WTC11 (cell line): ENCODE results near the gene SSB. TPM values are rescaled to one million over a fixed set of nuclear protein-coding genes. Genes with fewer than 3 reads are reported as not detected.
A peak's percentile ranks its signal among the peaks of the same experiment; 100 is the strongest.

Experiments used
- ATF2 ChIP-seq: sonication (generic); formaldehyde crosslinking; IDR thresholded peaks from 2 replicates; pipeline ENCODE4 v1.8.1; 2022; ENCODE audit warnings: low read depth, missing genetic modification reagents, borderline replicate concordance
- ATF6 ChIP-seq: sonication (generic); formaldehyde crosslinking; IDR thresholded peaks from 2 replicates; pipeline ENCODE4 v1.8.1; 2023; ENCODE audit warnings: mild to moderate bottlenecking, missing genetic modification reagents
- CREM ChIP-seq: sonication (generic); formaldehyde crosslinking; IDR thresholded peaks from 2 replicates; pipeline ENCODE4 v1.8.1; 2022; ENCODE audit warnings: mild to moderate bottlenecking, missing genetic modification reagents, moderate library complexity
- ESRRA ChIP-seq: sonication (generic); formaldehyde crosslinking; IDR thresholded peaks from 2 replicates; pipeline ENCODE4 v1.8.1; 2022; ENCODE audit warnings: mild to moderate bottlenecking, missing genetic modification reagents, borderline replicate concordance
- ETV6 ChIP-seq: sonication (generic); formaldehyde crosslinking; IDR thresholded peaks from 2 replicates; pipeline ENCODE4 v1.8.1; 2022; ENCODE audit warnings: mild to moderate bottlenecking, missing genetic modification reagents
- FOXJ3 ChIP-seq: sonication (generic); formaldehyde crosslinking; IDR thresholded peaks from 2 replicates; pipeline ENCODE4 v1.9.0; 2021; ENCODE audit warnings: missing genetic modification reagents, mild to moderate bottlenecking, borderline replicate concordance
- FOXK1 ChIP-seq: sonication (generic); formaldehyde crosslinking; IDR thresholded peaks from 2 replicates; pipeline ENCODE4 v1.8.0; 2022; ENCODE audit warnings: mild to moderate bottlenecking, moderate library complexity, missing genetic modification reagents
- GABPB1 ChIP-seq: sonication (generic); formaldehyde crosslinking; IDR thresholded peaks from 2 replicates; pipeline ENCODE4 v1.8.1; 2023; ENCODE audit warnings: mild to moderate bottlenecking, missing genetic modification reagents
- HMGXB4 ChIP-seq: sonication (generic); formaldehyde crosslinking; IDR thresholded peaks from 2 replicates; pipeline ENCODE4 v1.8.1; 2023; ENCODE audit warnings: mild to moderate bottlenecking, moderate library complexity, missing genetic modification reagents
- SMAD3 ChIP-seq: sonication (generic); formaldehyde crosslinking; IDR thresholded peaks from 2 replicates; pipeline ENCODE4 v1.8.0; 2022; ENCODE audit warnings: missing genetic modification reagents, mild to moderate bottlenecking, borderline replicate concordance
- SOX15 ChIP-seq: fragments of 250-450 bp; sonication (Bioruptor Pico); IDR thresholded peaks from 2 replicates; pipeline ENCODE4 v1.9.0; 2021; ENCODE audit warnings: mild to moderate bottlenecking
- SP1 ChIP-seq: sonication (generic); formaldehyde crosslinking; conservative IDR thresholded peaks from 2 replicates; pipeline ENCODE4 v1.8.1; 2022; ENCODE audit warnings: missing genetic modification reagents
- ZNF425 ChIP-seq: fragments of 250-450 bp; sonication (Bioruptor Pico); conservative IDR thresholded peaks from 2 replicates; pipeline ENCODE4 v1.9.0; 2021; ENCODE audit warnings: mild to moderate bottlenecking
- total RNA-seq: library from RNA; stranded (reverse); gene quantifications from 3 replicates; pipeline ENCODE4 v1.2.3, GENCODE V29; 2021
- TF ChIP-seq, protein P1 (sequence below): sonication (generic); formaldehyde crosslinking; IDR thresholded peaks from 2 replicates; pipeline ENCODE4 v1.8.1; 2022; ENCODE audit warnings: missing genetic modification reagents, borderline replicate concordance
- TF ChIP-seq, protein P2 (sequence below): sonication (generic); formaldehyde crosslinking; IDR thresholded peaks from 2 replicates; pipeline ENCODE4 v1.8.1; 2022; ENCODE audit warnings: low read depth, mild to moderate bottlenecking, moderate library complexity, missing genetic modification reagents, borderline replicate concordance
- TF ChIP-seq, protein P3 (sequence below): sonication (generic); formaldehyde crosslinking; IDR thresholded peaks from 2 replicates; pipeline ENCODE4 v1.8.1; 2022; ENCODE audit warnings: mild to moderate bottlenecking, missing genetic modification reagents, moderate library complexity, borderline replicate concordance
- TF ChIP-seq, protein P4 (sequence below): sonication (generic); formaldehyde crosslinking; IDR thresholded peaks from 2 replicates; pipeline ENCODE4 v1.8.0; 2022; ENCODE audit warnings: mild to moderate bottlenecking, missing genetic modification reagents
- TF ChIP-seq, protein P5 (sequence below): sonication (generic); formaldehyde crosslinking; IDR thresholded peaks from 2 replicates; pipeline ENCODE4 v1.8.1; 2023; ENCODE audit warnings: mild to moderate bottlenecking, missing genetic modification reagents, borderline replicate concordance

Gene SSB
- total RNA-seq, 1 experiment from 2014 or later = 235 TPM

- TF ChIP-seq, protein P1, sequence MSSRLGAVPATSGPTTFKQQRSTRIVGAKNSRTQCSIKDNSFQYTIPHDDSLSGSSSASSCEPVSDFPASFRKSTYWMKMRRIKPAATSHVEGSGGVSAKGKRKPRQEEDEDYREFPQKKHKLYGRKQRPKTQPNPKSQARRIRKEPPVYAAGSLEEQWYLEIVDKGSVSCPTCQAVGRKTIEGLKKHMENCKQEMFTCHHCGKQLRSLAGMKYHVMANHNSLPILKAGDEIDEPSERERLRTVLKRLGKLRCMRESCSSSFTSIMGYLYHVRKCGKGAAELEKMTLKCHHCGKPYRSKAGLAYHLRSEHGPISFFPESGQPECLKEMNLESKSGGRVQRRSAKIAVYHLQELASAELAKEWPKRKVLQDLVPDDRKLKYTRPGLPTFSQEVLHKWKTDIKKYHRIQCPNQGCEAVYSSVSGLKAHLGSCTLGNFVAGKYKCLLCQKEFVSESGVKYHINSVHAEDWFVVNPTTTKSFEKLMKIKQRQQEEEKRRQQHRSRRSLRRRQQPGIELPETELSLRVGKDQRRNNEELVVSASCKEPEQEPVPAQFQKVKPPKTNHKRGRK (CRISPR knock-in tag) = no peak
- TF ChIP-seq, protein P2, sequence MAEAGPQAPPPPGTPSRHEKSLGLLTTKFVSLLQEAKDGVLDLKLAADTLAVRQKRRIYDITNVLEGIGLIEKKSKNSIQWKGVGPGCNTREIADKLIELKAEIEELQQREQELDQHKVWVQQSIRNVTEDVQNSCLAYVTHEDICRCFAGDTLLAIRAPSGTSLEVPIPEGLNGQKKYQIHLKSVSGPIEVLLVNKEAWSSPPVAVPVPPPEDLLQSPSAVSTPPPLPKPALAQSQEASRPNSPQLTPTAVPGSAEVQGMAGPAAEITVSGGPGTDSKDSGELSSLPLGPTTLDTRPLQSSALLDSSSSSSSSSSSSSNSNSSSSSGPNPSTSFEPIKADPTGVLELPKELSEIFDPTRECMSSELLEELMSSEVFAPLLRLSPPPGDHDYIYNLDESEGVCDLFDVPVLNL (CRISPR knock-in tag) = no peak
- TF ChIP-seq SMAD3 (CRISPR knock-in tag) (peak; percentile 72; the same call in 1 of the 2 replicates), SP1 (CRISPR knock-in tag) (peak; percentile 83), ETV6 (CRISPR knock-in tag) (peak; percentile 89), GABPB1 (peak; percentile 88), FOXJ3 (CRISPR knock-in tag) (no peak), FOXK1 (CRISPR knock-in tag) (peak; percentile 92), ZNF425 (CRISPR knock-in tag) (no peak), SOX15 (CRISPR knock-in tag) (no peak), ATF2 (CRISPR knock-in tag) (no peak), HMGXB4 (CRISPR knock-in tag) (peak; percentile 99), ATF6 (CRISPR knock-in tag) (no peak), ESRRA (peak; percentile 51; the same call in 1 of the 2 replicates), CREM (peak; percentile 76)
- TF ChIP-seq, protein P3, sequence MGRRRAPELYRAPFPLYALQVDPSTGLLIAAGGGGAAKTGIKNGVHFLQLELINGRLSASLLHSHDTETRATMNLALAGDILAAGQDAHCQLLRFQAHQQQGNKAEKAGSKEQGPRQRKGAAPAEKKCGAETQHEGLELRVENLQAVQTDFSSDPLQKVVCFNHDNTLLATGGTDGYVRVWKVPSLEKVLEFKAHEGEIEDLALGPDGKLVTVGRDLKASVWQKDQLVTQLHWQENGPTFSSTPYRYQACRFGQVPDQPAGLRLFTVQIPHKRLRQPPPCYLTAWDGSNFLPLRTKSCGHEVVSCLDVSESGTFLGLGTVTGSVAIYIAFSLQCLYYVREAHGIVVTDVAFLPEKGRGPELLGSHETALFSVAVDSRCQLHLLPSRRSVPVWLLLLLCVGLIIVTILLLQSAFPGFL (CRISPR knock-in tag) = 0 out of 2 replicates have a peak, but pooled peaks have one; percentile 23
- TF ChIP-seq, protein P4, sequence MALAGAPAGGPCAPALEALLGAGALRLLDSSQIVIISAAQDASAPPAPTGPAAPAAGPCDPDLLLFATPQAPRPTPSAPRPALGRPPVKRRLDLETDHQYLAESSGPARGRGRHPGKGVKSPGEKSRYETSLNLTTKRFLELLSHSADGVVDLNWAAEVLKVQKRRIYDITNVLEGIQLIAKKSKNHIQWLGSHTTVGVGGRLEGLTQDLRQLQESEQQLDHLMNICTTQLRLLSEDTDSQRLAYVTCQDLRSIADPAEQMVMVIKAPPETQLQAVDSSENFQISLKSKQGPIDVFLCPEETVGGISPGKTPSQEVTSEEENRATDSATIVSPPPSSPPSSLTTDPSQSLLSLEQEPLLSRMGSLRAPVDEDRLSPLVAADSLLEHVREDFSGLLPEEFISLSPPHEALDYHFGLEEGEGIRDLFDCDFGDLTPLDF = 0 out of 2 replicates have a peak, but pooled peaks have one; percentile 81
- TF ChIP-seq, protein P5, sequence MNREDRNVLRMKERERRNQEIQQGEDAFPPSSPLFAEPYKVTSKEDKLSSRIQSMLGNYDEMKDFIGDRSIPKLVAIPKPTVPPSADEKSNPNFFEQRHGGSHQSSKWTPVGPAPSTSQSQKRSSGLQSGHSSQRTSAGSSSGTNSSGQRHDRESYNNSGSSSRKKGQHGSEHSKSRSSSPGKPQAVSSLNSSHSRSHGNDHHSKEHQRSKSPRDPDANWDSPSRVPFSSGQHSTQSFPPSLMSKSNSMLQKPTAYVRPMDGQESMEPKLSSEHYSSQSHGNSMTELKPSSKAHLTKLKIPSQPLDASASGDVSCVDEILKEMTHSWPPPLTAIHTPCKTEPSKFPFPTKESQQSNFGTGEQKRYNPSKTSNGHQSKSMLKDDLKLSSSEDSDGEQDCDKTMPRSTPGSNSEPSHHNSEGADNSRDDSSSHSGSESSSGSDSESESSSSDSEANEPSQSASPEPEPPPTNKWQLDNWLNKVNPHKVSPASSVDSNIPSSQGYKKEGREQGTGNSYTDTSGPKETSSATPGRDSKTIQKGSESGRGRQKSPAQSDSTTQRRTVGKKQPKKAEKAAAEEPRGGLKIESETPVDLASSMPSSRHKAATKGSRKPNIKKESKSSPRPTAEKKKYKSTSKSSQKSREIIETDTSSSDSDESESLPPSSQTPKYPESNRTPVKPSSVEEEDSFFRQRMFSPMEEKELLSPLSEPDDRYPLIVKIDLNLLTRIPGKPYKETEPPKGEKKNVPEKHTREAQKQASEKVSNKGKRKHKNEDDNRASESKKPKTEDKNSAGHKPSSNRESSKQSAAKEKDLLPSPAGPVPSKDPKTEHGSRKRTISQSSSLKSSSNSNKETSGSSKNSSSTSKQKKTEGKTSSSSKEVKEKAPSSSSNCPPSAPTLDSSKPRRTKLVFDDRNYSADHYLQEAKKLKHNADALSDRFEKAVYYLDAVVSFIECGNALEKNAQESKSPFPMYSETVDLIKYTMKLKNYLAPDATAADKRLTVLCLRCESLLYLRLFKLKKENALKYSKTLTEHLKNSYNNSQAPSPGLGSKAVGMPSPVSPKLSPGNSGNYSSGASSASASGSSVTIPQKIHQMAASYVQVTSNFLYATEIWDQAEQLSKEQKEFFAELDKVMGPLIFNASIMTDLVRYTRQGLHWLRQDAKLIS (CRISPR knock-in tag) = no peak; the same call in 1 of the 2 replicates
Observed at GRCh38 chr2:169824373-169825333, 26.0 kb downstream of the SSB start, which contains the start of gene METTL5 (continued).
